ENCODE data around the gene IQCN.

DNA sequence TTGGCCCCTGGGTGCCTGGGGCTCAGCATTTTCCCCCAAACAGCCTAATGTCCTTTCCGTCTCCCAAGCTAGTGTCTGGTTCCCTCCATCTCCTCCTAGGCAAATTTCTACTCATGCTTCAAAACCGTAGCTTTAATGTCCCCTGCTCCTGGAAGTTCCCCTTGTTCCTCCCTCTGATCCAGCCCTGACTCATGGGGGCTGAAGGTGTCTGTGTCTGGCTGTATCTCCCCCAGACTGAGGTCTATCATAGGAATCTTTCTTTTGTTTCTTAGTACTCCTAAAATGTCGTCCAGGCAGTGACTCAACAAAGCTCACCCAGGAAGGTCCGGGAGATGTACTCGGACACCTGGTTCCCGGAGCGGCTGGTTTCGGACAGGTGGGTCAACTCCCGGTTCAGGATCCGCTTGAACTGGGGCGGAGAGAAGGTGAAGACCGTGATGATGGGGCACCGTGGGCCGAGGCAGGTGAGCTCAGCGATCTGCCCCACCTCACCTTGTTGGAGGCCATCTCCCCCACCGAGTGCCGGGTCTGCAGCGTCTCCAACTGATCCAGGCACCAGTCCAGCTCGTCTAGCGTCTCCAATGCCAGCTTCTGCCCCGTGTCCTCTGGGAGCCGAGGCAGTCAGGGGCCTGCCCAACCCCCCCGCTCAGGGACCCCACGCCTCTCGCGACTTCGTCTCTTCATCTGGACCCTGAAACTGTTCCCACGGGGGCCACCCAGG is 54.2 kb downstream of the IQCN start:
- TF ChIP-seq SUZ12 (IDR thresholded peaks at IDR 0.05; ENCODE audit: extremely low read depth, insufficient read depth, insufficient read length) (no peak), YY1 (IDR thresholded peaks at IDR 0.05; ENCODE audit: insufficient read depth, insufficient read length) (no peak)

All from NT2/D1 (cell line).